Epithelial cell of esophagus (primary cell): ENCODE results near the gene ARSG.
A peak's percentile ranks its signal among the peaks of the same experiment; 100 is the strongest.
"Not testable (repeated sequence)": the region's sequence is repeated elsewhere in the genome, so short reads cannot be mapped to it uniquely, and the experiment has no call there.

ENCODE experiments used
- DNase-seq: peaks from one replicate; pipeline ENCODE4 v3.0.0; 2010; ENCODE audit warnings: low read depth
- H3K4me3 ChIP-seq: 2 replicates; pipeline ENCODE4 v1.5.1; 2011; ENCODE audit warnings: mild to moderate bottlenecking, low read length, control low read depth
- TF ChIP-seq, protein P1 (sequence below): IDR thresholded peaks from 2 replicates; pipeline ENCODE4 v1.5.1; 2011; ENCODE audit warnings: low read depth, mild to moderate bottlenecking, low read length, control low read depth, inconsistent platforms; ENCODE audit not compliant: insufficient read depth; ENCODE audit errors: missing control alignments

Gene ARSG

GRCh38 chr17:68368387-68368786 lies 77.1 kb downstream of the ARSG start:
- TF ChIP-seq, protein P1, sequence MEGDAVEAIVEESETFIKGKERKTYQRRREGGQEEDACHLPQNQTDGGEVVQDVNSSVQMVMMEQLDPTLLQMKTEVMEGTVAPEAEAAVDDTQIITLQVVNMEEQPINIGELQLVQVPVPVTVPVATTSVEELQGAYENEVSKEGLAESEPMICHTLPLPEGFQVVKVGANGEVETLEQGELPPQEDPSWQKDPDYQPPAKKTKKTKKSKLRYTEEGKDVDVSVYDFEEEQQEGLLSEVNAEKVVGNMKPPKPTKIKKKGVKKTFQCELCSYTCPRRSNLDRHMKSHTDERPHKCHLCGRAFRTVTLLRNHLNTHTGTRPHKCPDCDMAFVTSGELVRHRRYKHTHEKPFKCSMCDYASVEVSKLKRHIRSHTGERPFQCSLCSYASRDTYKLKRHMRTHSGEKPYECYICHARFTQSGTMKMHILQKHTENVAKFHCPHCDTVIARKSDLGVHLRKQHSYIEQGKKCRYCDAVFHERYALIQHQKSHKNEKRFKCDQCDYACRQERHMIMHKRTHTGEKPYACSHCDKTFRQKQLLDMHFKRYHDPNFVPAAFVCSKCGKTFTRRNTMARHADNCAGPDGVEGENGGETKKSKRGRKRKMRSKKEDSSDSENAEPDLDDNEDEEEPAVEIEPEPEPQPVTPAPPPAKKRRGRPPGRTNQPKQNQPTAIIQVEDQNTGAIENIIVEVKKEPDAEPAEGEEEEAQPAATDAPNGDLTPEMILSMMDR: no peak
- H3K4me3 ChIP-seq: no peak overlapping the region
- no peak for DNase-seq

DNA sequence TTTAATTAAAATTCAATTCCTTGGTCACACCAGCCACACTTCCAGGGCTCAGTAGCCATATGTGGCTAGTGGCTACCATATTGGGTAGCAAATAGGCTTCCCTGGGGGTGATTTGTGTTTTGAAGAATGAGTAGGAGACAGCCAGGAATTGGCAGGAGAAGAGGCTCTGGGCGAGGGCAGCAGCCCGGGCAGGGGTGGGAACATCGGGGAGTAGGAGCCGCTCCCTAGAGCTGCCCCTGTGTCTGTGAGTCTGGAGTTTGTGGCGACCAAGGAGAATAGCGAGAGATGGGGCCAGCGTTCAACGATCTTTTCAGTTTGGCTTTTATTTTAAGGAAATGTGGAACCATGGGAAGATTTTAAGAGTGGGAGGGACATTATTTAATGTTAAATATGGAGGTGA lies 84.3 kb downstream of the ARSG start:
- TF ChIP-seq, protein P1: no peak
- H3K4me3 ChIP-seq: no peak overlapping the region
- DNase-seq: no peak

DNA sequence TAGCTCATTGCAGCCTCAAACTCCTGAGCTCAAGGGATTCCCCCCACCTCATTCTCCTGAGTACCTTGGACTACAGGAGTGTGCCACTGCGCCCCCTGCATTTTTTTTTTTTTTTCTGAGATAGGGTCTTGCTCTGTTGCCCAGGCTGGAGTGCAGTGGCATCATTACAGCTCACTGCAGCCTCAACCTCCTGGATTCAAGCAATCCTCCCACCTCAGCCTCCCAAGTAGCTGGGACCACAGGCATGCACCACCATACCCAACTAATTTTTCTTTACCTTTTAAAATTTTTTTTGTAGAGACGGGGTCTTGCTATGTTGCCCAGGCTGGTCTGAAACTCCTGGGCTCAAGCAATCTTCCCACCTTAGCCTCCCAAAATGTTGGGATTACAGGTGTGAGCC lies 84.9 kb downstream of the ARSG start:
- not testable (repeated sequence) for DNase-seq, H3K4me3 ChIP-seq

DNA sequence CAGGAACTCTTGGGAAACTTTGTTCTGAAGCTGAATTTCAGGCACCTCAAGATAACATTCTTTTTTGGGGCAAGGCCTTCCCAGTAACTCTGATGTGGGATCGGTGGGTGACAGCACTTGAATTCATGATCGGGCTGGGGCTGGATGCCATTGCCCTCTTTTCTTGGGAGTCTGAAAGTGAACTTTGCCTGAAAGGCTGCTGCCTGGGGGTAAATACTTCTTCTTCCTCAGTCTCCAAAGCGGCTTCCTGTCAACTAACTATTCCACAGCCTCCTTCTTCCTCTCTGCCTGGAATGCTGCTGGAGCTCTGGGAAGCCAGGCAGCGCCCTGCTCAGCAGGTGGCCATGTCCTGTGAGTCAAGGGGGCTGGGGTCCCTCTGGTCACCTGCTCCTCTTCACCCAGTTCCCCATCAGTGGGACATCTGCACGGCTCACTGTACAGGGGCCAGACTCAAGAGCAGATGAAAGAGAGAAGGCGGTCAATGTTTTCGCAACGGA lies 86.5 kb downstream of the ARSG start:
- DNase-seq: no peak
- H3K4me3 ChIP-seq: no peak overlapping the region
- TF ChIP-seq, protein P1: no peak

DNA sequence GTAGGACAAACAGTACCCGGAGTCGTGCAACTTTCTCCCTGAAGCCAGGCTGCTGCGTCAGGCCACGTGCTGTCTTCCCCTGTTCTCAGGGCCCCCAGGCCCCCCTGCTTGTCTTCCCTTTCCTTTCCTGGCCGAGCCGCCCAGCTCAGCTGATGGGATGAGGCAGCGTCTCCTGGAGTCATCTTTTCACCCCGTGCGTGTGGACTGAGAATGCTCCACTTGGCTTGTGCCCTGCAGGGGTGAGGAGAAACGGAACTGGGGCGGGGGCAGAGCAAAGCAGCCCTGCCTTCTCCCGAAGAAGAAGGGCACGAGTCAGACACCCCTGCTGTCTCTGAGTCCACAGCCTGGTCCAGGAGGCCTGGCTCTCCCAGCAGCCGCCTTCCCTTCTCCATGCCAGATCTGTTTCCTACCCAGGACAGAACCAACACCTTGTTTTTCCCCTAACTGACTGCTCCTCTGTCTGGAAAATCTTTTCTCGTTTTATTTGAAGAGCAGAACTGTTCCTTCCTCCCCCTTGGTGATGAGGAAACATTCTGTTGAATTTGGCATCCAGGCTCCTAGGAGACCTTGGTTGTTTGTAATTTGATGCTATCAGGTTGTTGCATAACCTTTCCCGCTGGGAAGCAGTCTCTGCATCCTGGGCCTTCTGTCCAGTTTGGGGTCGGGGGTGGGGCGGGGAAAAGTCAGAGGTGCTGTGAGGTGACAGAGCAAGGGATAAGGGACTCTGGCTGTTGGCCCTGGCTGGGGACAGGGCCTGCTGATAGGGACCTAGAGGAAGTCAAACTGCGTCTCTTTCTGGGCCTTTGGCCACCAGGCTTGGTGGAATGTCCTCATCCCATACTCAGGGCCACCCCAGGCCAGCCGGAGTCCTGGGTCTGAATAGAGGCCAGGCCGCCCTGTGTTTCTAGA lies 87.2 kb downstream of the ARSG start:
- TF ChIP-seq, protein P1: no peak
- no peak overlapping the region for H3K4me3 ChIP-seq
- peak; percentile 48 for DNase-seq

DNA sequence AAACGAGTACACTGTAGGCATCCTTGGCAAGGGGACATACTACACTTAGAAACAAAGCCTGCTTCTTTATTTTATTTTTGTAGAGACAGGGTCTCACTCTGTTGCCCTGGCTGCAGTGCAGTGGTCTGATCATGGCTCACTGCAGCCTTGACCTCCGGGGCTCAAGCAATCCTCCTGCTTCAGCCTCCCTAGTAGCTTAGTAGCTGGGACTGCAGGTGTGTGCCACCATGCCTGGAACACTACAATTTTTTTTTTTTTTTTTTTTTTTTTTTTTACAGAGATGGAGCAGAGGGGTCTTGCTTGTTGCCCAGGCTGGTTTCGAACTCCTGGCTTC lies 87.8 kb downstream of the ARSG start:
- no peak overlapping the region for H3K4me3 ChIP-seq
- no peak for DNase-seq
- TF ChIP-seq, protein P1: no peak

DNA sequence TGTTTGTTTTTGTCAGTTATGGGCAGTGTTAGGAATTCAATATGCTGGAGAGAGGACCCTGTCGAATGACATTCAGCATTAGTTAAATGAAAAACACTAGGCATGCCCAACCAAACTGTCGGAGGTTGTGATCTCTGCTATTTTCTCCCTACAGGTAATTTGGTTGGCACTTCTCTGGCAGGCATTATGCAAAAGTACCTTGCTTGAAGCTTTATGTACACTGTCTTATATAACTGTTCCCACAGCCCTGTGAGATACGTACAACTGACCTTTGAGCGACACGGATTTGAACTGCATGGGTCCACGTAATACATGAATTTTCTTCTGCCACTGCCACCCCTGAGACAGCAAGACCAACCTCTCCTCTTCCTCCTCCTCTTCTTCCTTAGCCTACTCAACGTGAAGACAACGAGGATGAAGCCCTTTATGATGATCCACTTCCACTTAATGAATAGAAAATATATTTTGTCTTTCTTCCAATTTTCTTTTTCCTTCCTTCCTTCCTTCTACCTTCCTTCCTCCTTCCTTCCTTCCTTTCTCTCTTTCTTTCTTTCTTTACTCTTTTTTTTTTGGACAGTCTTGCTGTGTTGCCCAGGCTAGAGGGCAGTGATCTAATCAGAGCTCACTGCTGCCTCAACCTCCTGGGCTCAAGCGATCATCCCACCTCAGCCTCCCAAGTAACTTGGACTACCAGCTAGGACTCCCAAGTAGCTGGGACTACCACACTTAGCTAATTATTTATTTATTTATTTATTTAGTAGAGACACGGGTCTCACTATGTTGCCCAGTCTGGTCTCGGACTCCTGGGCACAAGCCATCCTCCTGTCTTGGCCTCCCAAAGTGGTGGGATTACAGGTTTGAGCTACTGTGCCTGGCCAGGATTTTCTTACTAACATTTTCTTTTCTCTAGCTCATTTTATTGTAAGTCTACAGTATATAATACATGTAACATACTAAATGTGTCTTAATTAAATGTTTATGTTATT lies 88.7 kb downstream of the ARSG start:
- TF ChIP-seq, protein P1: no peak
- no peak for DNase-seq
- H3K4me3 ChIP-seq: no peak overlapping the region
